Ascending aorta (tissue), 2 donors: ENCODE measurements around the gene NACC2. TPM values are rescaled to one million over a fixed set of nuclear protein-coding genes. Genes with fewer than 3 reads are reported as not detected.

Source experiments
- DNase-seq, 2 donors: peaks; one replicate each; pipeline ENCODE4 v3.0.0-alpha.2; 2019; ENCODE audit warnings: low spot score in 2 of 2
- H3K27ac ChIP-seq, 2 donors: fragments of 200-600 bp; sonication (generic); one replicate each; pipeline ENCODE4 v1.5.1; 2016 to 2017; ENCODE audit warnings: mild to moderate bottlenecking in 1 of 2
- H3K27me3 ChIP-seq: fragments of 200-600 bp; sonication (generic); one replicate; pipeline ENCODE4 v1.5.1; 2017
- H3K36me3 ChIP-seq, 2 donors: fragments of 200-600 bp; sonication (generic); one replicate each; pipeline ENCODE4 v1.5.1; 2016
- H3K4me1 ChIP-seq, 2 donors: fragments of 200-600 bp; sonication (generic); one replicate each; pipeline ENCODE4 v1.5.1; 2016 to 2017; ENCODE audit warnings: mild to moderate bottlenecking in 1 of 2
- H3K4me3 ChIP-seq, 2 donors: fragments of 200-600 bp; sonication (generic); one replicate each; pipeline ENCODE4 v1.5.1; 2016 to 2017; ENCODE audit warnings: mild to moderate bottlenecking in 1 of 2
- H3K9me3 ChIP-seq, 2 donors: fragments of 200-600 bp; sonication (generic); one replicate each; pipeline ENCODE4 v1.5.1; 2016
- CTCF ChIP-seq, 3 experiments: fragments of 200-600 bp in 2 of 3; fragments of 450-650 bp in 1 of 3; sonication (generic) in 2 of 3; IDR thresholded peaks; one replicate each; pipeline ENCODE4 v1.5.1; 2016 to 2019; ENCODE audit warnings: antibody characterized with exemption in 3 of 3, mild to moderate bottlenecking in 1 of 3, moderate library complexity in 1 of 3
- intact Hi-C: fragments of 100-400 bp; cut with DNase I; formaldehyde crosslinking; loops from one replicate; pipeline ENCODE4 v1.15.1; 2023
- total RNA-seq: library from RNA; depleted of rRNA; stranded (reverse); fragments of >200 nt; gene quantifications from one replicate; pipeline ENCODE4 v1.1.0, GENCODE V29; 2016

Gene NACC2
- total RNA-seq, 1 donor from 2014 or later, result 72.2 TPM

- Histone ChIP-seq H3K36me3 (peaks cover 56 to 68% of the 10 kb centered on the region in 2 donors), H3K4me3 (no peak overlapping the region), H3K27me3 (no peaks in the 10 kb centered on the region), H3K4me1 (peaks cover 3 to 5% of the 10 kb centered on the region in 2 donors), H3K27ac (peak overlapping the region; percentile 42 to 56), H3K9me3 (no peaks in the 10 kb centered on the region)
- no peak for DNase-seq
- no peak for TF ChIP-seq CTCF (IDR thresholded peaks at IDR 0.05)
- intact Hi-C loops, result no loop called here
Measured at GRCh38 chr9:136011376-136011702, 83.8 kb downstream of the NACC2 start.

DNA sequence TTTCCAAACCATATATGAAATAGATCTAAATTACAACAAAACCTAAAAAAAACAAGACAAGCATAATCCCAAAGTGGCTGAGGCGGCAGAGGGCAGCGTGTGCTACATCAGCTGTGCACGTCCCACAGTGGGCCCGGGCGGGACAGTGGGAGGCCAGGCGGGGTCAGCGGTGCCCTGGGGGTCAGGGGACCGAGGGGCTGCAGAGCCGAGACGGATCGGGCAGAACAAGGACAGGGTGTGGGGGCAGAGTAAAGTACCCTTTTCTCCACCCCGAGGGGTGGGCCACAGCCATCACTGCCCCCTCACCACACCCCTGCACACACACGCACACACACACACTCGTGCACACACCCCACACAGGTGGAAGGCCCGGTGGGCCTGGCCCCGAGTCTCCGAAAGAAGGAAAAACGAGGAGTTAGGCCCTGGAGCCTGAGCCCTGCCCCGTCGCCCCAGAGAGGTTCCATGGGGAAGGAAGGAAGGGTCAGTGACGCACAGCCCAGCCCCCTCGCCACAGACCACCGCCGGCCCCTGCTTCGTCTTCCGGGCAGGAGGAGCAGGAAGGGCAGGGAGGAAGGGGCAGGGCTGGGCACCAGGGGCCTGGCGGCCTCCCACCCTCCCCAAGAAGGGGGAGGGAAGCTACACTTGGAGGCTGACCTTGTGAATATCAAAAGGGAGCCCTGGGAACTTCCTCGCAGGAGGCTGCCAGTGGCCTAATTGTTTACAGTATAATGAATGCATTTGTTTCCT, 84.3 kb downstream of the NACC2 start:
- Histone ChIP-seq H3K4me1 (peaks cover 3 to 5% of the 10 kb centered on the region in 2 donors), H3K36me3 (peaks cover 56 to 64% of the 10 kb centered on the region in 2 donors), H3K27me3 (no peaks in the 10 kb centered on the region), H3K27ac (peak overlapping the region in 1 of 2 donors; percentile 56), H3K4me3 (no peak overlapping the region), H3K9me3 (no peaks in the 10 kb centered on the region)
- no peak for TF ChIP-seq CTCF (IDR thresholded peaks at IDR 0.05)
- no peak for DNase-seq
- intact Hi-C loops, result no loop called here

- H3K27ac ChIP-seq, result peak overlapping the region in 1 of 2 donors; percentile 10
- intact Hi-C loops, result no loop called here
- TF ChIP-seq CTCF (IDR thresholded peaks at IDR 0.05), result no peak
Measured at GRCh38 chr9:136010176-136010575, 84.9 kb downstream of the NACC2 start.

DNA sequence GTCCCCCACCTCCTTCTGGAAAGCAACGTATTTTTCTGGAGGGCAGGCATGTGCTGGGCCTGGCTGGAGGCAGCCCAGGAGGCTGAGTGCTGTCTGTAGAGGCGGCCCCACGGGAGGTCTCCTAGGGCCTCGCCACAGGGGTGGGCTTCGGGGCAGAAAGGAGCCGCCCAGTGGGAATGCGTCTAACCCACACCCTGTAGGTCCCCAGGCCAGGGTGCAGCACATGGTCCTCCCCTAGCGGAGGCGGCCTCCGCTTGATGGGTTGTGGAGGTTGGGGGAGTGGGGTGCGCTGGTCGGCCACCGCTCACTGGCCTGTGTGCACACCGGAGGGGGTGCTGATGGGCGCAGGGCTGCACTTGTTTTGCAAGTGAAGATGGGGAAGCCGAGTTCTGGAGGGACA, 85.6 kb downstream of the NACC2 start:
- TF ChIP-seq CTCF (IDR thresholded peaks at IDR 0.05), result no peak
- intact Hi-C loops, result no loop called here
- Histone ChIP-seq H3K36me3 (peaks cover 47 to 51% of the 10 kb centered on the region in 2 donors), H3K9me3 (no peaks in the 10 kb centered on the region), H3K4me3 (no peak overlapping the region), H3K4me1 (peaks cover 3 to 5% of the 10 kb centered on the region in 2 donors), H3K27ac (no peak overlapping the region), H3K27me3 (no peaks in the 10 kb centered on the region)
- no peak for DNase-seq

More at GRCh38 chr9:136010176-136010575, 84.9 kb downstream of the NACC2 start:
- DNase-seq, result no peak
- Histone ChIP-seq H3K4me3 (no peak overlapping the region), H3K4me1 (peaks cover 3 to 5% of the 10 kb centered on the region in 2 donors), H3K9me3 (no peaks in the 10 kb centered on the region), H3K36me3 (peaks cover 54 to 58% of the 10 kb centered on the region in 2 donors), H3K27me3 (no peaks in the 10 kb centered on the region)

DNA sequence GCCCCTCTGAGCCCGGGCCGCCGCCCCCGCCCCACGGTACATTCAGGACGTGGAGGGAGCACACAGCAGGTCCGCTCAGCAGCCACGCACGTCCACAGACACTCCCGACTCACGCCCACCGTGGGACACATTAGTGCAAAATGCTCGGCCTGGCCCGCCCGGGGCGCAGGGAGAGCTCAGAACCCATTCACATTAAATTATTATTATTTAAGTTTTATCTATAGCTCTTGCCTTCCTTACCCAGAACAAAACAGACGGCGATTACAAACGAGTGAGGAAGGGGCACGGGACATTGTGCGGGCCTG, 86.4 kb downstream of the NACC2 start:
- intact Hi-C loops, result no loop called here
- TF ChIP-seq CTCF (IDR thresholded peaks at IDR 0.05), result no peak
- H3K4me1 ChIP-seq, result peaks cover 5% of the 10 kb centered on the region in 2 donors
- H3K27ac ChIP-seq, result no peak overlapping the region
- DNase-seq, result no peak
- no peak overlapping the region for H3K4me3 ChIP-seq
- H3K9me3 ChIP-seq, result no peaks in the 10 kb centered on the region
- H3K27me3 ChIP-seq, result no peaks in the 10 kb centered on the region
- H3K36me3 ChIP-seq, result peaks cover 41 to 49% of the 10 kb centered on the region in 2 donors
